ENCODE data around the gene SHB.

DNA sequence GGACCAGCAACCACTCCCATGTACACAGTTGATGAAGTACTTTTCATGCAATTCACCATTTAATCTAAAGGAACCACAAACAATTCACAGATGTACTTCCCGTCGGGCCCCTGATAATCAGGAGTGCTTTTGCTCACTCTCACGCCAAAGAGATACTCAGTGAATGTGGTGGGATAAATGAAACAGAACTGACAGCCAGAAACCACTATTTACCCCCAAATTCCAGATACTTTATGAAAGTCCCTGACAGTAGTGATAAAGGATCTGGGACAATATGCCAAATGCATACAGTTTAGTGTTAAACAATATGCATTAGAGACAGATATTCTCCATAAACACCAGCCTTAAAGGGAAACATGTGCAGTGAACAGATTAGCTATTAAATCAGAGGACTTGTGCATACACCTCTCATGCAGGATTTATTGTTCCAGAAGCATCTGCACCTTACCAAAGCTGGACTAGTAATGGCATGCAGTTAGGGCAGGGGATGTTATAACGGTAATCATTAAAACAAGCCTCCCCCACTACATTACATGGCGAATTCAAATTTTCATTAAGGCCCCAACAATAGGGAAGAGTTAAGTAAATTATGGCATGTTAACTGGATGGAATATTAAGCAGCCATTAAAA, 91.1 kb downstream of the SHB start:
- TF ChIP-seq, protein P1, sequence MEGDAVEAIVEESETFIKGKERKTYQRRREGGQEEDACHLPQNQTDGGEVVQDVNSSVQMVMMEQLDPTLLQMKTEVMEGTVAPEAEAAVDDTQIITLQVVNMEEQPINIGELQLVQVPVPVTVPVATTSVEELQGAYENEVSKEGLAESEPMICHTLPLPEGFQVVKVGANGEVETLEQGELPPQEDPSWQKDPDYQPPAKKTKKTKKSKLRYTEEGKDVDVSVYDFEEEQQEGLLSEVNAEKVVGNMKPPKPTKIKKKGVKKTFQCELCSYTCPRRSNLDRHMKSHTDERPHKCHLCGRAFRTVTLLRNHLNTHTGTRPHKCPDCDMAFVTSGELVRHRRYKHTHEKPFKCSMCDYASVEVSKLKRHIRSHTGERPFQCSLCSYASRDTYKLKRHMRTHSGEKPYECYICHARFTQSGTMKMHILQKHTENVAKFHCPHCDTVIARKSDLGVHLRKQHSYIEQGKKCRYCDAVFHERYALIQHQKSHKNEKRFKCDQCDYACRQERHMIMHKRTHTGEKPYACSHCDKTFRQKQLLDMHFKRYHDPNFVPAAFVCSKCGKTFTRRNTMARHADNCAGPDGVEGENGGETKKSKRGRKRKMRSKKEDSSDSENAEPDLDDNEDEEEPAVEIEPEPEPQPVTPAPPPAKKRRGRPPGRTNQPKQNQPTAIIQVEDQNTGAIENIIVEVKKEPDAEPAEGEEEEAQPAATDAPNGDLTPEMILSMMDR (IDR thresholded peaks at IDR 0.05): no peak
- no peak for TF ChIP-seq POLR2A (IDR thresholded peaks at IDR 0.05)
